ENCODE data around the gene PRICKLE2. TPM values are rescaled to one million over a fixed set of nuclear protein-coding genes. Genes with fewer than 3 reads are reported as not detected.

Gene PRICKLE2
- total and polyA plus RNA-seq, 10 of the 15 experiments (the other 5 are each of a cell fraction or from before 2014, with no cell fraction given) = 0.11 to 2.6 (median 0.69) TPM

DNA sequence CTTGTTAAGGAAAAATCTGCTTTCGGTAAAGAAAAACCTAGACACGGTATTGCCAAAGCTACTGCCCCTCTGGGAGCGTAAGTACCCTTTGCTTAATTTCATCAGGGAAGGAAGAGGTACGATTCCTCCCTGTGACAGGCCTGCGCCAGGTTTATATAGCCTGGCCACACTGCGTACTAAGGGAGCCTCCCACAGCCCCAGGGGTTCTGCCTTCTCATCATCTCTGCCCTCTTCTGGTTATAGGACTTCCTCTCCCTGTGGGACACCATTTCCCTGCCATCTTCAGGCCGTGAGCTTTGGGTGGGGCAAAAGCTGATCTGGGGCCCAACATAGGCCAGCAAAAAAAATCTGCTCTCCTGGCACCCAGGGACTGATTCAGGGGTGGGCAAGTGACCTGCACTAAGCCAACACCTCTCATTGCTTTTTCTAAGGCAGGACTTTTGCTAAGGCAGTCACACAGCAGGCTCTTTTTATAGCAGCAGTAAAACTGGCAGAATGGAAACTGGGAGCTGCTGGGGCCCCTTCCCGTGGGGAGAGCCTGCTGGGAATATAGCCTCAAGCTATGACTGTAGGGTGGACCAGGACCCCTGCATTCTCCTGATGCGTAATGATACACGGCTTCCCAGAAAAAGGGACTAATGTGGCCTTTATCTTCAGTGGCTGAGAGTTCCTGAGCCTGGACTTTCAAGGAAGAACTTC, 76.2 kb downstream of the PRICKLE2 start:
- ChIA-PET SMC1A (ENCODE audit: uncharacterized antibody, unreplicated experiment) (interaction anchor here (1.2 to 1.3 kb wide), 2 partner anchors 9 to 14 kb away, joined by 3 to 5 read pairs; no protein-coding TSS in a partner anchor), RAD21 (ENCODE audit: unreplicated experiment) (interaction anchor here (0.7 kb wide), 1 partner anchor 222 kb away, joined by 3 read pairs; no protein-coding TSS in a partner anchor), POLR2A (no interaction called here), CTCF (interaction anchor here (0.9 kb wide), 1 partner anchor 21 kb away, joined by 3 read pairs; no protein-coding TSS in a partner anchor)
- H3K27me3 ChIP-seq (replicated peaks in 1 of 2; ENCODE audit: control insufficient read depth in 2 of 2, insufficient read depth in 2 of 2, low read length in 1 of 2) = no peaks in the 10 kb centered on the region
- intact Hi-C loops (cut with micrococcal nuclease; ENCODE audit: unreplicated experiment) (no loop called here), in situ Hi-C loops (cut with MboI) (no loop called here)
- no peak overlapping the region for H3K4me3 ChIP-seq
- no peaks in the 10 kb centered on the region for H3K79me2 ChIP-seq (ENCODE audit: control insufficient read depth, insufficient read depth, low read length)
- no peak overlapping the region for H3K4me2 ChIP-seq (ENCODE audit: control insufficient read depth, insufficient read depth)
- no peak for DNase-seq (ENCODE audit: low read depth, low spot score)
- H3K9ac ChIP-seq (ENCODE audit: control insufficient read depth, insufficient read depth, low read length) = no peak overlapping the region
- WGBS (ENCODE audit: insufficient coverage, insufficient replicate concordance, low lambda C conversion rate, missing lambda C conversion rate) = 28% methylated on average over 10 of the region's 10 CpGs
- BruUV-seq (replicated peaks) = no TSS peak
- no peaks in the 10 kb centered on the region for H3K4me1 ChIP-seq (ENCODE audit: control insufficient read depth, insufficient read depth, low read length)
- no peaks in the 10 kb centered on the region for H3K36me3 ChIP-seq (ENCODE audit: control insufficient read depth in 2 of 2, insufficient read depth in 2 of 2, low read length in 1 of 2)
- ATAC-seq = no peak
- H3K27ac ChIP-seq (ENCODE audit: control insufficient read depth, insufficient read depth) = no peak overlapping the region
- no peaks in the 10 kb centered on the region for H4K20me1 ChIP-seq (ENCODE audit: control insufficient read depth, insufficient read depth)
- no peaks in the 10 kb centered on the region for H3K9me3 ChIP-seq (replicated peaks; ENCODE audit: control insufficient read depth, insufficient read depth, low read length)
- no peak overlapping the region for H2AFZ ChIP-seq (ENCODE audit: control insufficient read depth, low read depth, low read length)
- TF ChIP-seq, protein P1, sequence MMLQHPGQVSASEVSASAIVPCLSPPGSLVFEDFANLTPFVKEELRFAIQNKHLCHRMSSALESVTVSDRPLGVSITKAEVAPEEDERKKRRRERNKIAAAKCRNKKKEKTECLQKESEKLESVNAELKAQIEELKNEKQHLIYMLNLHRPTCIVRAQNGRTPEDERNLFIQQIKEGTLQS (IDR thresholded peaks at IDR 0.05; ENCODE audit: borderline replicate concordance, extremely low read depth, low read depth, low read length) = no peak
- no peak for TF ChIP-seq RAD51 (IDR thresholded peaks at IDR 0.05)
- no peak for TF ChIP-seq SMAD1 (IDR thresholded peaks at IDR 0.05; ENCODE audit: low read depth, partially characterized antibody)
- TF ChIP-seq ESRRA (IDR thresholded peaks at IDR 0.05; ENCODE audit: low read length) = no peak
- TF ChIP-seq, protein P2, sequence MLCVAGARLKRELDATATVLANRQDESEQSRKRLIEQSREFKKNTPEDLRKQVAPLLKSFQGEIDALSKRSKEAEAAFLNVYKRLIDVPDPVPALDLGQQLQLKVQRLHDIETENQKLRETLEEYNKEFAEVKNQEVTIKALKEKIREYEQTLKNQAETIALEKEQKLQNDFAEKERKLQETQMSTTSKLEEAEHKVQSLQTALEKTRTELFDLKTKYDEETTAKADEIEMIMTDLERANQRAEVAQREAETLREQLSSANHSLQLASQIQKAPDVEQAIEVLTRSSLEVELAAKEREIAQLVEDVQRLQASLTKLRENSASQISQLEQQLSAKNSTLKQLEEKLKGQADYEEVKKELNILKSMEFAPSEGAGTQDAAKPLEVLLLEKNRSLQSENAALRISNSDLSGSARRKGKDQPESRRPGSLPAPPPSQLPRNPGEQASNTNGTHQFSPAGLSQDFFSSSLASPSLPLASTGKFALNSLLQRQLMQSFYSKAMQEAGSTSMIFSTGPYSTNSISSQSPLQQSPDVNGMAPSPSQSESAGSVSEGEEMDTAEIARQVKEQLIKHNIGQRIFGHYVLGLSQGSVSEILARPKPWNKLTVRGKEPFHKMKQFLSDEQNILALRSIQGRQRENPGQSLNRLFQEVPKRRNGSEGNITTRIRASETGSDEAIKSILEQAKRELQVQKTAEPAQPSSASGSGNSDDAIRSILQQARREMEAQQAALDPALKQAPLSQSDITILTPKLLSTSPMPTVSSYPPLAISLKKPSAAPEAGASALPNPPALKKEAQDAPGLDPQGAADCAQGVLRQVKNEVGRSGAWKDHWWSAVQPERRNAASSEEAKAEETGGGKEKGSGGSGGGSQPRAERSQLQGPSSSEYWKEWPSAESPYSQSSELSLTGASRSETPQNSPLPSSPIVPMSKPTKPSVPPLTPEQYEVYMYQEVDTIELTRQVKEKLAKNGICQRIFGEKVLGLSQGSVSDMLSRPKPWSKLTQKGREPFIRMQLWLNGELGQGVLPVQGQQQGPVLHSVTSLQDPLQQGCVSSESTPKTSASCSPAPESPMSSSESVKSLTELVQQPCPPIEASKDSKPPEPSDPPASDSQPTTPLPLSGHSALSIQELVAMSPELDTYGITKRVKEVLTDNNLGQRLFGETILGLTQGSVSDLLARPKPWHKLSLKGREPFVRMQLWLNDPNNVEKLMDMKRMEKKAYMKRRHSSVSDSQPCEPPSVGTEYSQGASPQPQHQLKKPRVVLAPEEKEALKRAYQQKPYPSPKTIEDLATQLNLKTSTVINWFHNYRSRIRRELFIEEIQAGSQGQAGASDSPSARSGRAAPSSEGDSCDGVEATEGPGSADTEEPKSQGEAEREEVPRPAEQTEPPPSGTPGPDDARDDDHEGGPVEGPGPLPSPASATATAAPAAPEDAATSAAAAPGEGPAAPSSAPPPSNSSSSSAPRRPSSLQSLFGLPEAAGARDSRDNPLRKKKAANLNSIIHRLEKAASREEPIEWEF (IDR thresholded peaks at IDR 0.05; ENCODE audit: insufficient replicate concordance, low read depth, low read length) = no peak
- no peak for TF ChIP-seq ZNF207 (IDR thresholded peaks at IDR 0.05; ENCODE audit: borderline replicate concordance)
- no peak for TF ChIP-seq NFXL1 (IDR thresholded peaks at IDR 0.05; ENCODE audit: borderline replicate concordance)
- no peak for TF ChIP-seq IKZF2 (IDR thresholded peaks at IDR 0.05)
- no peak for FAIRE-seq

All from GM12878 (cell line).